LHCN-M2 (cell line): ENCODE measurements around the gene PAX5. TPM values are rescaled to one million over a fixed set of nuclear protein-coding genes. Genes with fewer than 3 reads are reported as not detected.
"Not testable (repeated sequence)": the region's sequence is repeated elsewhere in the genome, so short reads cannot be mapped to it uniquely, and the experiment has no call there.

Experiments
- DNase-seq: peaks from one replicate; pipeline ENCODE4 v3.0.0-alpha.2; 2012; ENCODE audit warnings: low read depth
- polyA plus RNA-seq: library from polyadenylated mRNA; unstranded; fragments of >200 nt; gene quantifications from one replicate; pipeline ENCODE4 v1.2.1, GENCODE V29; 2012; ENCODE audit warnings: missing spikeins
- total RNA-seq: library from RNA; depleted of rRNA; stranded (reverse); fragments of >200 nt; gene quantifications from 2 replicates; pipeline ENCODE4 v1.2.3, GENCODE V29; 2014; rRNA removed

The PAX5 gene
- total RNA-seq: not detected in 2 replicates
- not detected for polyA plus RNA-seq

DNA sequence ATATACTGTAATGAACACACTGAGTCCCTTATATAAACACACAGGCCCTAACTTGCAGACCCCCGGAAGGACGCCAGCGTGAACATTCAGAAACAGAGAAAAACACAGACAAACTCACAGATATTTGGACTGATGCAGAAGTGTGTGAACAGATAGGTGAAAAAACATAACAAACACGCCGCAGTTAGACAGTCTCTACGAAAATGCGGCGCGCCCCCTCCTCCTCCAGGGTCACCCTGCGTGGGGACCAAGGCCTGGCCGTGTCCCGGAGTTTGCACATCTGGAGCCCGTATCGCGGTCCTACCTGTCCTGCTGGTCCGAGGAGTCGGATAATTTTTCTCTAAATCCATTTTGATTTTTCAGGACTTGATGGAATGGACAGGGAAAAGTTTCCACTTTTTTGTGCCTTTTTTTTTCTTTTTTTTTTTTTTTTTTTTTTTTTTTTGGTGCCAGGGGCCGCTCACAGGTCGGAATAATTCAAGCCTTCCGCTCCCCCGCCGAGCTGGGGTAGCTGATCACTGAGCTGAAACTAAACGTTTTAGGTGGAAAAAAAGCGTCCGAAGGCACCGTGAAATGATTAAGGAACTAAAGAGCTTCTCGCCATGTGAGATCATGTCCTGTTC is at the start of gene PAX5:
TSS of gene PAX5 (minus strand) at position 587 of the 623 bp plus-strand sequence. CDS start at position 350, 237 bp downstream.
- DNase-seq: no peak

DNA sequence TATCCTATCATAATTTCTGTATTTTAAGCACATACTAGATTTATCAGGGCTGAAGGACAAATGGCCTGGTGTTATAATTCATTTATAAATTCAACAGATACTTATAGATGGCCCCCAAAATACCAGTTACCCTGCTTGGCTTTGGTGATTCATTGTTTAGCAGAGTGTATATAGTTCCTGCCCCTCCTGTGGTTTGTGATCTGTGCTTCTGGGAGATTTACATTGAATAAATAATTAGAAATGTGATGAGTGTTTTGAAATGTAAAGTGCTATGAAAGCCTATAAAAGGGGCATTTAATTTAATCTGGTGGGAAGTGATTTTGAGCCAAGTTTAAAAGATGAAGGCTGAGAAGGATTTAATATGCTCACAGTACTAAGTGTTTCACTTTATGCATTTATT is 49.6 kb upstream of the PAX5 start:
- DNase-seq: no peak

DNA sequence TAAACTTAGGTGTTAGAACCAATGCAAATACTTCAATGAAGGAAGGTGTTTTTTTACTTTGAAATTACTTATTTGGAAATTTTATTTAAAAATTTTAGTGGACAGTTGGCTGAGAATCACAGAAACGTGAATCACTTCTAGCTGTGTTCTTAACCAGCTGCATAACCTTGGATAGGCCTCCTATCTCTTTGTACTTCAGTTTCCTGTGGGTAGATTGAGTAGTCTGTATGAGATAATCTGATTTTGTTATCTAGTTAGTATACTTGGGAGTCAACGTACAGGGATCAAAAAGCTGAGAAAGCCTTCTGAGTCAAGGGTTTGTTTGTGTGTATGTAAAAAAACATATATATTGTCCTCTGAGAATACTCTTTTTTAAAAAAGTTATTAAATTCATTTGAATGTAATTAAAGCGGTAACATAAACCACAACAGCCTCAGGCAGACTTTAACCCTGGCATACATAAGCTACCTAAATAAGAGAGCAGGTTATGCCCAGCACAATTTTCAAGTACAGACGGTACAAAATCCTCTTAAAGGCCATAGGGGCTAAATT is 48.2 kb upstream of the PAX5 start:
- DNase-seq: no peak

DNA sequence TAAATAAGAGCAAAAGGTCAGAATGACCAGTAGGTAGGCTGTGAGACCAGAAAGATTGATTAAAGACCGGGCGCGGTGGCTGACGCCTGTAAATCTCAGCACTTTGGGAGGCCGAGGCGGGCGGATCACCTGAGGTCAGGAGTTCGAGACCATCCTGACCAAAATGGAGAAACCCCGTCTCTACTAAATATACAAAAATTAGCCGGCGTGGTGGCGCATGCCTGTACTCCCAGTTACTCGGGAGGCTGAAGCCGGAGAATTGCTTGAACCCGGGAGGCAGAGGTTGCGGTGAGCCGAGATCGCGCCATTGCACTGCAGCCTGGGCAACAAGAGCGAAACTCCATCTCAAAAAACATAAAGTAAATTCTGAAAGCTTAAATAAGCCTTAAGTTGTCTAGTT is 47.4 kb upstream of the PAX5 start:
- DNase-seq: not testable (repeated sequence)

- peak; percentile 31 for DNase-seq
These were observed 46.1 kb upstream of the PAX5 start for GRCh38 chr9:37080165-37080628.

DNA sequence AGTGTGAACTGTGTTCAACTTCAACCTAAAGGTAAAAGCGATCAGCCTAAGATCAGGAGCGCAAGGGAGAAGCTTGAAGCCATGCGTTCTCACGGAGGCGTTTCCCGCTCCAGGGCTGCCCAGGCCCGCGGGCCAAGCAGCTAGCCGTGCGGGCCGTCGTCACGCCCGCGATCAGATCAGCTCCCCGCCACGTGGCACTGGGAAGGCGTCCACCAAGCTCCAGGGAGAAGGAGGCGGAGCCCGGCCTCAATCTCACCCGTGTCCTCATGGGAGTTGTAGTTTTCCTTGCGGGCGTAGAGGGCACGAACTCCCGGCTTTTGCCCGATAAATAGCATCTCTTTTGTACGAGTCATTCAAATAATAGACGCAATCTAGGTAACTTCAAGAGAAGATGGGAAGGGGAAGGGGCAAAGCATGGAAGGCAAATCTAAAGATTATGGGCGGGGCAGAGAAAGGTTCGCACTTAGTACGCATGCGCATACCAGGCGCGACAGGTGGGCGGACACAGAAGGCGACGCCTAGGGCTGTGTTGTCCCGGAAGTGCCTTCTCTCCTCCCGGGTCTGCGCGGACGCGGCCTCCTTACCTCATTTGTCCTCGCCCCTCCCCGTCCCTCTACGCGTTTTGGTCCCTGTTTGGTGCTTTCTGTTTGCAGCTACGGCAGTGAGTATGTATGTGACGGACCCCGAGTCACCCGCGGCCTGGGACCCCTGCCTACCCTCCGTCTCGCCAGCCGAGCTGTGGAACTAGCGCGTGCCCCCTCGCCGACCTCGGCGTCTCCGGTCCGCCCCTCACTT is 45.5 kb upstream of the PAX5 start:
- peak; percentile 90 for DNase-seq

- DNase-seq: not testable (repeated sequence)
These were observed 40.7 kb upstream of the PAX5 start for GRCh38 chr9:37074790-37075189.

DNA sequence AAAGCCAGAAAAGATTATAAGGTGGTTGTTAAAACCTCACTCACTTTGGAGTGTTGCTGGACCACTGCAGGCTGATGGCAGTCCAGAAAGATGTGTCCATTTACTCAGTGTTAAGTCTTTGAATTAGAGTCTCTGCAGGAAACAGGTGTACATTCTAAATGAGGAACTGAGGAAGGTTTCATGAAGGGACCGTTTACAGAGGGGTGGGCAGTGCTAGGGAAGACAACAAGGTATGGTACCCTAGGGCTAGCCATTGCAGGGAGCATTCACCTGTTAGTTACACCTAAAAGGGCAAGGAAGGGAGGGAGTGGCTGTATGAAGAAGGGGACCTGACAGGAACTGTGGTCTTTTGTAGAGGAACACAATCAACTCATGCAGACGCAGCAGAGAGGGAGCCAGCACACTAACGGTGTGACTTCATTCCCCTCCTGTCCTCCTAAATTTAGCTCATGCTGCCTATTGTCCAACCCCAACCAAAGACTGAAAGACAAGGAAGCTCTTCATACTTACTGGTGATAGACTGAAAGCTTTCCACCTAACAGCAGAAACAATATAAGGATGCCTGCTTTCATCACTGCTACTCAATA is 32.2 kb upstream of the PAX5 start:
- DNase-seq: no peak

DNA sequence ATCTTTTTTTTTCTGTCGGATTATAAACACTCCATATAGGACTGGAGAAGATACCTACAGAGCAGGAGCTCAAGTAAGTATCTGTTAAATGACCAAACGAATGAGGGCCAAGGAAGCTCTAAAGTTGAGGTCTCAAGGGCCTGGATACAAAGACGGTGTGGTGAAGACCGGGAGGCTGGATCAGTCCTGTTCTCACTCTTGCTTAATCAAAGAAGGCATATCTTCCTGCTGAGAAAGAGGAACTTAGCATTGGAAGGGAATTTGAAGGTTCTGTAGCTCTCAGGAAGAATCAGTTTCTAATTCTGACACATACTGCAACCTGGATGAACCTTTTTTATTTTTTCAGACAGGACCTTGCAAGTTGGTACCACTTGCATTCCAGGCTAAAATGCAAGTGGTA is 28.3 kb upstream of the PAX5 start:
- DNase-seq: no peak

DNA sequence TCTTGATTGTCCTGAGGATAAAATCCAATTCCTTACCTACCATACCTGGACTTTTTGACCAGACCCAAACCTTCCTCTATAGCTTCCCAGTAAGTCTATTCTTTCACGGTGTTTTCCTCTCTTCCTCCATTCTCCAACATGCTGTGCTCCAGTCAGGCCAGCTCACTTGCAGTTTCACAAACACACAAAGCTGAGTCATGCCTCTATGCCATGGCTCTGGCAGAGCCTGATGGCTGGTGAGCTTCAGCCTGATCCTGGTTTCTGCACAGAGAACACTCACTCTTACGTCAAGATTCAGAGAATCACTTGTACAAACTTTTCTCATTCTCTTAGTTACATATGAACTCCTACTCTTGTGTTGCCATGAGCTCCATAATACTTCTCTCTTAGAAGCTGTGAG is 27.7 kb upstream of the PAX5 start:
- DNase-seq: peak; percentile 35

- no peak for DNase-seq
These were observed 26.8 kb upstream of the PAX5 start for GRCh38 chr9:37060833-37061232.

GRCh38 chr9:37056046-37056920 is 22.2 kb upstream of the PAX5 start:
- no peak for DNase-seq

DNA sequence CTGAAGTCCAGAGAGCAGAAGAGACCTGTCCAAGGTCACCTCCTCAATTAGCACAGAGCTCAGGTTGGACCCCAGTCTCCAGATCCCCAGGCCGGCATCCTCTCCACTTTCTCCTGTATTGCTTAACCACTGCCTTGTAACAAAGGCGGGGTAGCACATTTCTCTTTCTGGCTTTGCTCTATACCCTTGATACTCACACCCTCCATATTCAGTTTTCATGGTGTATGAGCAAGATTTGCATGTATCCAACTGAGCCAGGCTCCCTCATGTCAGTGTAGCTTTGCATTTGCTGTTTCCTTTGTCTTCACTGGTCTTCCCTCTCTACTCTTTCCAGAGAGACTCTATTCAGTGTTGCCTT is 20.3 kb upstream of the PAX5 start:
- DNase-seq: not testable (repeated sequence)

DNA sequence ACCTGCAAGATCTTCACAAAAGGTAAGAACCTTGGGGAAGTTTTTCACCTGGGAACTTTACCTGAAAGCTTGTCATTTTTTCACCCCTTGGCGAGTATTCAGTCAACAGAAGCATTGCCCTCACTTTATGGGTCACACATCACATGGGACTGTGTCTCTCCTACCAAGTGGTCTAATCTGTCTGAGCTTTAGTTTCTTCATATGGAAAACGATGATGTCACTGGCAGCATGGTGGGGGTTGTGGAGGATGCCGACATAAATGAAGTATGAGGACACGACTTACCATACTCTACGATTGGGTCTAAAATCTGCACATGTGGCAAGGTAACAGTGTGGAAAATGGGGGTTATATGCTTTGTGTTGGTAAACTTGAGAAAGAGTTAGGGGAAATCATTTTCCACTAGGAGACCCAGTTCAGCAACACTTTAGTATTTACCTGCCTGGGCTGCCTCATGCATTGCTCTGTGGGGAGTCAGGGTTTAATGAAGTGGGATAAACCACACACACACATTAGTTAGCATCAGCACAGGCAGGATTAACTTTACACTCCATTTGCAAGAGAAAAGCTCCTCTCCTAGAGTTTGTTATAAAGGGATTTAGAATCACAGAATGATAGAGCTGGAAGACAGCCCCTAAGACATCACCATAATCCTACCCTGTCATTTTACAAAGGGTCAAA is 19.8 kb upstream of the PAX5 start:
- no peak for DNase-seq

DNA sequence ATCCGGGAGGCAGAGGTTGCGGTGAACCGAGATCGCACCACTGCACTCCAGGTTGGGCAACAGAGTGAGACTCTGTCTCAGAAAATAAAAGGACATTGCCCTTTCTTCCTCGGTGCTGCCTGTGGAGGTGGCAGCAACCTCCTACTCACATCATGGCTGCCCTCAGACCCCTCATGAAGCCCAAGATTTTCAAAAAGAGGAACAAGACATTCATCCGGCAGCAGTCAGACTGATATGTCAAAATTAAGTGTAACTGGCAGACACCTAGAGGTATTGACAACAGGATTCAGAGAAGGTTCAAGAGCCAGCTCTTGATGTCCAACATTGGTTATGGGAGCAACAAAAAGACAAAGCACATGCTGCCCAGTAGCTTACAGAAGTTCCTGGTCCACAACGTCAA is 12.6 kb upstream of the PAX5 start:
- DNase-seq: no peak

- no peak for DNase-seq
These were observed 8.4 kb upstream of the PAX5 start for GRCh38 chr9:37042421-37042820.

GRCh38 chr9:37040508-37041127 is 6.5 kb upstream of the PAX5 start:
- no peak for DNase-seq

DNA sequence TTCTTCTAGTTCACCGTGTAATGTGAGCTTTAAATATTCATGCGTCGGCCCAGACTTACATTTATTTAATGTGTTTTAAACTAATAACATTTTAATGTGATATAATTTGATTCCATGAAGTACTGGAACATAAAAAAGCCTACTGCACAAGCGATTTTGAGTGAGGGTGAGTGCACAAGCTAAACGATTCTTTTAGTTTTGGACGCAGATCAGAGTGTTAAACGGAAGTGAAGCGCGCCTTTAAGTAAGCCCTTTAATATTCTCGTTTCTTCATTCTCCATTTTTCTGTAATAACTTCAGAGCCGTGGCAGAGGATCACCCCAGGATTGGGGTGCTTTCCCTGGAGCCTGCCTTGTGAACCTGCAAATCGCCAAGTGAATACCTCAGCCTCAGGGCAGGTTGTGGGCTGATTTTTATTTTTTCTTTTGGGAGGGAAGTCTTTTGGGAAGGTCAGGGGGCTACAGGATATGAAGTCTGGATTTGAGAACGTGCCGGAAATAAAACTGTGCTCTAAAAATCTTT is 4.9 kb upstream of the PAX5 start:
- DNase-seq: no peak

GRCh38 chr9:37038302-37038942 is 4.4 kb upstream of the PAX5 start:
- no peak for DNase-seq
